K562 treated with DMSO at 1 percent for 12 hours (cell line): Measurements from ENCODE around the gene GNG2. TPM values are rescaled to one million over a fixed set of nuclear protein-coding genes. Genes with fewer than 3 reads are reported as not detected.

Experiments
- total RNA-seq: library from RNA; unstranded; fragments of 300-600 nt; gene quantifications from 2 replicates; pipeline ENCODE4 v1.2.3, GENCODE V29; 2022; ENCODE audit not compliant: insufficient read depth

Gene GNG2
- total RNA-seq, result not detected in 2 replicates

GRCh38 chr14:51860164-51860824 lies at the start of gene GNG2:
TSS of gene GNG2 (plus strand) at chr14:51860612. CDS start at chr14:51950679, 90,067 bp downstream.

GRCh38 chr14:51989293-51990234 lies 129.2 kb downstream of the GNG2 start, which contains the start of gene RTRAF:
TSS of gene RTRAF (plus strand) at chr14:51989546. CDS start at chr14:51989640, 94 bp downstream.

Other genes with a start within 250 kb of the GNG2 start
- gene FRMD6, start 208.7 kb upstream of the GNG2 start, total RNA-seq, result 0.22 TPM in 1 of 2 replicates, not detected in the other
- gene RTRAF, start 128.9 kb downstream of the GNG2 start, total RNA-seq, result 63.9 and 69.8 TPM in 2 replicates
- gene NID2, start 208.4 kb downstream of the GNG2 start, total RNA-seq, result not detected in 2 replicates